Breast epithelium (tissue), 4 donors: ENCODE measurements around the gene SH3TC1. TPM values are rescaled to one million over a fixed set of nuclear protein-coding genes. Genes with fewer than 3 reads are reported as not detected.

Experiments used
- DNase-seq, 2 donors: peaks; one replicate each; pipeline ENCODE4 v3.0.0-alpha.2; 2019; ENCODE audit warnings: low spot score in 2 of 2
- H3K27ac ChIP-seq, 2 donors: fragments of 200-600 bp; sonication (generic) in 1 of 2; one replicate each; pipeline ENCODE4 v1.5.1; 2016 to 2019; ENCODE audit warnings: mild to moderate bottlenecking in 1 of 2
- H3K27me3 ChIP-seq, 2 donors: fragments of 200-600 bp; sonication (generic) in 1 of 2; one replicate each; pipeline versions ENCODE4 v1.5.1 to v1.6.0; 2017 to 2019; ENCODE audit warnings: control low read depth in 1 of 2, mild to moderate bottlenecking in 1 of 2
- H3K36me3 ChIP-seq: fragments of 200-600 bp; one replicate; pipeline ENCODE4 v1.5.1; 2019
- H3K4me1 ChIP-seq, 2 donors: fragments of 200-600 bp; sonication (generic); one replicate each; pipeline ENCODE4 v1.5.1; 2016 to 2019; ENCODE audit warnings: control low read depth in 1 of 2
- H3K4me3 ChIP-seq, 3 donors: fragments of 200-600 bp; sonication (generic); 1 replicate in 2 of 3; 2 replicates in 1 of 3; pipeline ENCODE4 v1.5.1; 2016 to 2019; ENCODE audit warnings: mild to moderate bottlenecking in 3 of 3, moderate library complexity in 2 of 3
- H3K9me3 ChIP-seq, 2 donors: fragments of 200-600 bp; sonication (generic) in 1 of 2; one replicate each; pipeline ENCODE4 v1.5.1; 2016 to 2019; ENCODE audit warnings: control low read depth in 1 of 2
- POLR2A ChIP-seq: fragments of 450-650 bp; IDR thresholded peaks from one replicate; pipeline ENCODE4 v1.6.1; 2016; ENCODE audit warnings: antibody characterized with exemption, mild to moderate bottlenecking, moderate library complexity
- POLR2AphosphoS5 ChIP-seq, 3 donors: sonication (generic); formaldehyde crosslinking; IDR thresholded peaks; one replicate each; pipeline ENCODE4 v1.6.1; 2017; ENCODE audit warnings: antibody characterized with exemption in 3 of 3
- intact Hi-C: fragments of 100-400 bp; cut with DNase I; formaldehyde crosslinking; loops from one replicate; pipeline ENCODE4 v1.15.1; 2023; ENCODE audit warnings: low total_unique reads
- total RNA-seq, 3 donors: library from RNA; depleted of rRNA; stranded (reverse); fragments of >200 nt; gene quantifications; one replicate each; pipeline ENCODE4 v1.1.0, GENCODE V29; 2016
- TF ChIP-seq, protein P1 (sequence below), 3 donors: fragments of 450-650 bp; IDR thresholded peaks; one replicate each; pipeline ENCODE4 v1.5.1; 2016 to 2017; ENCODE audit warnings: antibody characterized with exemption in 3 of 3, mild to moderate bottlenecking in 3 of 3, moderate library complexity in 3 of 3

The SH3TC1 gene
- total RNA-seq, 3 donors from 2014 or later: 16.4 to 28.8 (median 17.3) TPM

DNA sequence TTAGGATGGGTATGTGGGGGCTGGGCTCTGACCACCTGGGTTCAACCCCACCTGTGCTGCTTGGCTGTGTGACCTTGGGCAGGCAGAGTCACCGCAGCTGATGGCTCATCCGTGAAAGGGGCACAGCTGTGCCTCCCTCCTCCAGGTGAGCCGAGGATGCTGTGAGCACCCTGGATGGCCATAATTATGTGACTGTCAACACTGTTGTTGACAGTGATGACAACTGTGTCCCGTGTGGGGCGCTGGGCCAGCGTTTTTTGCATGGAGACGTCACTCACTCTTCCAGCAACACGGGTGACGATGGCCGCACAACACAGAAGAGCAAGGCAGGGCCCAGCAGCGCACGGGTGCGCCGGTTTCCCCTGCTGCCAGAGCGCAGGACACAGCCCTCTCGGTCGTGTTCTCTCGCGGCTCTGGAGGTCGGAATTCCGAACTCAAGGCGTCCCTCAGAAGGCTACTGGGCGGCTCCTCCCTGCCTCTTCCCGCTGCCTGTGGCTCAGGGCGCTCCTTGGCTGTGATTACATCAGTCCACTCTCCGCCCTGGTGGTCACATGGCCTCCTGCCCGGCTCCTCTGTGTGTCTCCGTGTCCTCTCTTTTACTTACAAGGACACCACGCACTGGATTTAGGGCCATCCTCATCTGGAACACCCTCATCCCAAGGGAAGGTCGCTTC, 1.3 kb downstream of the SH3TC1 start:
- TF ChIP-seq, protein P1, sequence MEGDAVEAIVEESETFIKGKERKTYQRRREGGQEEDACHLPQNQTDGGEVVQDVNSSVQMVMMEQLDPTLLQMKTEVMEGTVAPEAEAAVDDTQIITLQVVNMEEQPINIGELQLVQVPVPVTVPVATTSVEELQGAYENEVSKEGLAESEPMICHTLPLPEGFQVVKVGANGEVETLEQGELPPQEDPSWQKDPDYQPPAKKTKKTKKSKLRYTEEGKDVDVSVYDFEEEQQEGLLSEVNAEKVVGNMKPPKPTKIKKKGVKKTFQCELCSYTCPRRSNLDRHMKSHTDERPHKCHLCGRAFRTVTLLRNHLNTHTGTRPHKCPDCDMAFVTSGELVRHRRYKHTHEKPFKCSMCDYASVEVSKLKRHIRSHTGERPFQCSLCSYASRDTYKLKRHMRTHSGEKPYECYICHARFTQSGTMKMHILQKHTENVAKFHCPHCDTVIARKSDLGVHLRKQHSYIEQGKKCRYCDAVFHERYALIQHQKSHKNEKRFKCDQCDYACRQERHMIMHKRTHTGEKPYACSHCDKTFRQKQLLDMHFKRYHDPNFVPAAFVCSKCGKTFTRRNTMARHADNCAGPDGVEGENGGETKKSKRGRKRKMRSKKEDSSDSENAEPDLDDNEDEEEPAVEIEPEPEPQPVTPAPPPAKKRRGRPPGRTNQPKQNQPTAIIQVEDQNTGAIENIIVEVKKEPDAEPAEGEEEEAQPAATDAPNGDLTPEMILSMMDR (IDR thresholded peaks at IDR 0.05): no peak
- TF ChIP-seq POLR2AphosphoS5 (IDR thresholded peaks at IDR 0.05) (no peak), POLR2A (no peak)
- H3K27me3 ChIP-seq: no peaks in the 10 kb centered on the region
- intact Hi-C loops: no loop called here
- H3K36me3 ChIP-seq: no peaks in the 10 kb centered on the region
- peak in 1 of 2 donors; percentile 69 for DNase-seq
- no peaks in the 10 kb centered on the region for H3K9me3 ChIP-seq
- H3K27ac ChIP-seq: peak overlapping the region; percentile 72 to 82
- peak overlapping the region; percentile 48 to 66 (median 53) for H3K4me3 ChIP-seq
- peaks cover 0 to 17% of the 10 kb centered on the region in 2 donors for H3K4me1 ChIP-seq

DNA sequence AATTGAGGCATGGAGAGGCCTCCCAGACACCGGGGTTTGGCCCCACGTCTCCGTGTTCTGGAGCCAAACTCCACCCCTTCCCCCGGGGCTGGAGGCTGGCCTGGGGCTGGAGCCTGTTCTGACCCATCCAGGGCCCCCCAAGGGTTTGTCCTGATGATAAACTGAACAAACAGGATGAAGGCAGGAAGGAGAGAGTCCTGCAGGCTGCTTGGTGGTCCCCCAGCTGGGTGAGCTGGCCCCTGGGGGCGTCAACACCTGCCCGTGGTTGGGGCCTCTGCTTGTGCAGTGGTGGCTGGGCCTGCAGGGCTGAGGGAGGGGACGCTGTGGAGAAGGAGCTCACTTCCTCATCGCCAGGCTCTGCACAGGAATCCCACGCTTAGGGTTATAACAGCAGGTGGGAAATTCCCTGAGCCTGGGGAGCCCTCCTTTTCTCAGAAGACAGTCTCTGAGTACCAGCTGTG, 2.3 kb downstream of the SH3TC1 start:
- H3K27ac ChIP-seq: peak overlapping the region in 1 of 2 donors; percentile 82
- H3K4me3 ChIP-seq: peak overlapping the region; percentile 48 to 66 (median 53)
- TF ChIP-seq, protein P1 (IDR thresholded peaks at IDR 0.05): no peak
- TF ChIP-seq POLR2A (no peak), POLR2AphosphoS5 (IDR thresholded peaks at IDR 0.05) (no peak)
- H3K9me3 ChIP-seq: no peaks in the 10 kb centered on the region
- no peak for DNase-seq
- peaks cover 0 to 17% of the 10 kb centered on the region in 2 donors for H3K4me1 ChIP-seq
- intact Hi-C loops: no loop called here
- no peaks in the 10 kb centered on the region for H3K36me3 ChIP-seq
- no peaks in the 10 kb centered on the region for H3K27me3 ChIP-seq

DNA sequence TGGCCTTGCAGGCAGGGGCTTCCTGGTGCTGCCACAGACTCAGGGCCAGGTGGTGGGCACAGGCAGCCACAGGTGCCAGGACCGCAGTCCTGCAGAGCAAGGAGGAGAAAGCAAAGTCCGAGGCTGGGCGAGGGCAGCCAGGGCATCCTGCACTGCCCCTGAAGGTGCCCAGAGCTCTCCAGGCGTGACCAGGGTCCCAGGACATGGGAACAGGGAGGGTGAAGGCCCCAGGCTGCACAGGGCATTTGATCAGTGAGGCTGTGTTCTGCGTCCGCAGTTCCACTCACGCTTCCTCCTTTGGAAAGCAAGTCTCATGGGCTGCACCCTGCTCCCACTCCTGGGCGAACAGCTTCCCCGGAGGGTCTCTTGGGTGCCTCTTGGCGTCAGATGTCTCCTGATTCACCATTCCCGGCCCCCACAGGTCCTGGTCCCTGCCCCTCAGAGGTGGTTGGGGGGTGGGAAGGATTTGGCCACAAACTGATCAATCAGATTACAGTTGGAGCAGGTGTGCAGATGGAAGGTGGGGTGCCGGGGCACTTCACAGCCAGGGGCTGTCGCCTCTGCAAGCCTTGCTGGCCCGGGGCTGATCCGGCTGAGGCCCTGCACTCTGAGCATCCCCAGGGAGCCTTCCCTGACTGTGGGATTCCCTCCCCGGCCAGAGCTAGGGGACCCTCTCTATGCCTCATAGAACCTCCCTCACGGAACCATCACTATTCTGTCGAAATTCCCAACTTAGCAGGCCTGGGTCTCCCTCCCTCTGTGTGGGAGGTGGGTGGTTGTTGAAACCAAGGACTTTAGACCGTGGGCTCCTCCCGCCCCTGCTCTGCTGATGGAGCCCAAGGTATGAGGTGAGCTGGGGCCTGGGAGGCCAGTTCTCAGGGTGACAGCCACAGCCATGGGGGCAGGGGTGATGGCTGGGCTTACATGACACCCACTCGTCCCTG, 3.3 kb downstream of the SH3TC1 start:
- DNase-seq: no peak
- peaks cover 0 to 17% of the 10 kb centered on the region in 2 donors for H3K4me1 ChIP-seq
- H3K27me3 ChIP-seq: no peaks in the 10 kb centered on the region
- intact Hi-C loops: no loop called here
- peak overlapping the region in 2 of 3 donors; percentile 48 to 53 for H3K4me3 ChIP-seq
- no peak overlapping the region for H3K27ac ChIP-seq
- no peaks in the 10 kb centered on the region for H3K36me3 ChIP-seq
- H3K9me3 ChIP-seq: no peaks in the 10 kb centered on the region
- TF ChIP-seq, protein P1 (IDR thresholded peaks at IDR 0.05): no peak
- TF ChIP-seq POLR2AphosphoS5 (IDR thresholded peaks at IDR 0.05) (no peak), POLR2A (no peak)

DNA sequence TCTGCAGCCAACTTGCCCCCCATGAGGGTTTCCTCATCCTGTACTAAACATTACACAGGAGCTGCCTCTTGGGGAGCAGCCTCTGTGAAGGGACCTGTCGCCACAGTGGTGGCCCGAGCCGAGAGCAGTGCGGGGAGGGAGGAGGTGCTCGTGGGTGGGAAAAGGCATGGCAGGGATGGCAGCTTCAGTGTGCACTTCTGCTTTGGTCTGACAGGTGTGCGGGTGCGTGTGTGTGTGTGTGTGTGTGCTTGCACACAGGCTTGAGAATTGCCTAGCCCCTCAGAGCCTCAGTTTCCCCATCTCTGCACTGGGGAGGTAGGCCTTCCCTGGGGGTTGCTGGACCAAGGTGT, 3.9 kb downstream of the SH3TC1 start:
- peaks cover 0 to 17% of the 10 kb centered on the region in 2 donors for H3K4me1 ChIP-seq

More for the DNA sequence above, 3.9 kb downstream of the SH3TC1 start:
- no peak for DNase-seq
- Histone ChIP-seq H3K27me3 (no peaks in the 10 kb centered on the region), H3K4me3 (no peak overlapping the region), H3K9me3 (no peaks in the 10 kb centered on the region), H3K36me3 (no peaks in the 10 kb centered on the region), H3K27ac (no peak overlapping the region)
- intact Hi-C loops: no loop called here
- no peak for TF ChIP-seq POLR2AphosphoS5 (IDR thresholded peaks at IDR 0.05)
- TF ChIP-seq, protein P1 (IDR thresholded peaks at IDR 0.05): no peak
- no peak for TF ChIP-seq POLR2A
